Loucy (cell line): ENCODE data around the gene HLF.

Experiments used
- H2AFZ ChIP-seq: fragments of 200-600 bp; sonication (generic); 2 replicates; pipeline ENCODE4 v1.6.0; 2016; ENCODE audit warnings: antibody characterized with exemption, mild to moderate bottlenecking, low read length, moderate library complexity
- H3F3A ChIP-seq: fragments of 200-600 bp; 2 replicates; pipeline ENCODE4 v1.6.0; 2016; ENCODE audit warnings: antibody characterized with exemption, low read depth, mild to moderate bottlenecking
- H3K27me3 ChIP-seq: fragments of 200-600 bp; sonication (generic); 2 replicates; pipeline ENCODE4 v1.6.1; 2014; ENCODE audit warnings: low read length, mild to moderate bottlenecking; ENCODE audit not compliant: insufficient read depth, poor library complexity, severe bottlenecking
- H3K36me3 ChIP-seq: fragments of 200-600 bp; sonication (generic); 2 replicates; pipeline ENCODE4 v1.6.1; 2016; ENCODE audit warnings: low read length; ENCODE audit not compliant: insufficient read depth
- H3K4me1 ChIP-seq: fragments of 200-600 bp; sonication (generic); 2 replicates; pipeline ENCODE4 v1.5.1; 2014; ENCODE audit warnings: low read length, mild to moderate bottlenecking; ENCODE audit not compliant: insufficient read depth, poor library complexity, severe bottlenecking
- H3K4me2 ChIP-seq: fragments of 200-600 bp; sonication (generic); 2 replicates; pipeline ENCODE4 v1.6.0; 2014; ENCODE audit warnings: antibody characterized with exemption, low read length, low read depth, mild to moderate bottlenecking; ENCODE audit not compliant: poor library complexity, severe bottlenecking
- H3K4me3 ChIP-seq: fragments of 200-600 bp; sonication (generic); 2 replicates; pipeline ENCODE4 v1.5.1; 2014; ENCODE audit warnings: low read length, mild to moderate bottlenecking, mixed read lengths; ENCODE audit not compliant: poor library complexity, severe bottlenecking
- H3K79me2 ChIP-seq: fragments of 200-600 bp; sonication (generic); 2 replicates; pipeline ENCODE4 v1.6.1; 2014; ENCODE audit warnings: low read length; ENCODE audit not compliant: insufficient read depth
- H3K9ac ChIP-seq: fragments of 200-600 bp; sonication (generic); 2 replicates; pipeline ENCODE4 v1.6.0; 2014; ENCODE audit warnings: mild to moderate bottlenecking, low read depth, low read length, moderate library complexity; ENCODE audit not compliant: poor library complexity, severe bottlenecking
- H3K9me2 ChIP-seq: fragments of 200-600 bp; sonication (generic); replicated peaks from 2 replicates; pipeline ENCODE4 v1.6.1; 2016; ENCODE audit warnings: low read depth, low read length, mixed read lengths
- H3K9me3 ChIP-seq: fragments of 200-600 bp; sonication (generic); 2 replicates; pipeline ENCODE4 v1.6.1; 2014; ENCODE audit warnings: mild to moderate bottlenecking, antibody characterized with exemption, low read length, low read depth; ENCODE audit not compliant: insufficient read depth
- H4K20me1 ChIP-seq: fragments of 200-600 bp; sonication (generic); 2 replicates; pipeline ENCODE4 v1.6.0; 2014; ENCODE audit warnings: antibody characterized with exemption, low read length, mild to moderate bottlenecking; ENCODE audit not compliant: insufficient read depth, poor library complexity, severe bottlenecking
- CTCF ChIP-seq: fragments of 200-600 bp; sonication (generic); conservative IDR thresholded peaks from 2 replicates; pipeline ENCODE4 v1.5.1; 2014; ENCODE audit warnings: mild to moderate bottlenecking, antibody characterized with exemption, low read length
- EZH2phosphoT487 ChIP-seq: fragments of 200-600 bp; IDR thresholded peaks from 2 replicates; pipeline ENCODE4 v1.6.1; 2018; ENCODE audit warnings: antibody characterized with exemption, mild to moderate bottlenecking, moderate library complexity, borderline replicate concordance

Gene HLF

GRCh38 chr17:55335625-55336024 lies 70.9 kb downstream of the HLF start:
- Histone ChIP-seq H3K4me1 (no peaks in the 10 kb centered on the region), H3K79me2 (no peaks in the 10 kb centered on the region), H3K4me3 (no peak overlapping the region), H3K9ac (no peak overlapping the region), H4K20me1 (no peaks in the 10 kb centered on the region), H3K9me3 (no peaks in the 10 kb centered on the region), H3K9me2 (no peaks in the 10 kb centered on the region), H3K4me2 (no peak overlapping the region), H3K27me3 (no peaks in the 10 kb centered on the region), H3K36me3 (no peaks in the 10 kb centered on the region), H3F3A (no peaks in the 10 kb centered on the region), H2AFZ (no peak overlapping the region)
- no peak for TF ChIP-seq CTCF
- TF ChIP-seq EZH2phosphoT487 = no peak

DNA sequence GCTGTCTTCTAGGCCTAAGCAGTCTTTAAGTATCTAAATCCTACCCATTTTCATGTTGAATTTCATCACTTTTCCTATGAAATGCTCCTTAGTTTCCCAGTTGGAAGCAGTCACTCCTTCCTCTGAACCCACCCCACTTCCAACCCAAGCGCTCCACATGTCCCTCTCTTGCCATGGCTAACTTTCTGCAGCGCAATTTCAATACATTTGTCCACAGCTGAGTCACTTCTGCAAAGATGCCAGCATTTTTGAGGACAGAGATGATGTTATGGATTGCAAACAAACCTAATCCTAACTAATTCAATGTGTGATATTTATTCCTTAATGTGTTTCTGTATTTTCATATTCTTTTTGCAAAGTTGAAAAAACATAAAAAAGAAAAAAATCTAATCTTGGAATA lies 71.7 kb downstream of the HLF start:
- H3K9me2 ChIP-seq = no peaks in the 10 kb centered on the region
- no peak overlapping the region for H3K9ac ChIP-seq
- TF ChIP-seq EZH2phosphoT487 (no peak), CTCF (no peak)
- H3K4me3 ChIP-seq = no peak overlapping the region
- H2AFZ ChIP-seq = no peak overlapping the region
- H4K20me1 ChIP-seq = no peaks in the 10 kb centered on the region
- no peaks in the 10 kb centered on the region for H3F3A ChIP-seq
- H3K27me3 ChIP-seq = no peaks in the 10 kb centered on the region
- H3K36me3 ChIP-seq = no peaks in the 10 kb centered on the region
- no peaks in the 10 kb centered on the region for H3K9me3 ChIP-seq
- H3K79me2 ChIP-seq = no peaks in the 10 kb centered on the region
- H3K4me1 ChIP-seq = no peaks in the 10 kb centered on the region
- H3K4me2 ChIP-seq = no peak overlapping the region

DNA sequence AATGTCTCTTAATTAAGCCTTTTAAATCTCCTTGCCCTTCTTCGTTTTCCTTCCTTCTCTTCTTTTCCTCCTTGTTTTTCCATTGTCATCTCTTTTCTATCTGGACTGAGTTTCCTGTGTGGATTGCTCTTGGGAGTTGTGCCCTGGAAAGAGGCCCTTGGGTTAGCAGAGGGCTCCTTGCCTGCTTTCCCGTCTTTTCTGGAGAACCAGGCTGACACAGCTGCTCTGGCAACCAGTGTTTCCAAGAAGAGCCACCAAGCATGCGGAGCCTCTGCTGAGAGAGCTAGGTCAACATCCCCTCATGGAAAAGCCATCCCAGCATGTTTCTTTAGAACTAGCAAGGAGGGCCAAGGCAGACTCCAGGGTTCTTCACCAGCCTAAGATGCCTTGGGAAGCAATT lies 75.4 kb downstream of the HLF start:
- H3K36me3 ChIP-seq = no peaks in the 10 kb centered on the region
- no peaks in the 10 kb centered on the region for H3K9me3 ChIP-seq
- H4K20me1 ChIP-seq = no peaks in the 10 kb centered on the region
- H3K9ac ChIP-seq = no peak overlapping the region
- TF ChIP-seq CTCF (no peak), EZH2phosphoT487 (no peak)
- H3K27me3 ChIP-seq = no peaks in the 10 kb centered on the region
- H3K9me2 ChIP-seq = no peaks in the 10 kb centered on the region
- H3K79me2 ChIP-seq = no peaks in the 10 kb centered on the region
- H2AFZ ChIP-seq = no peak overlapping the region
- no peaks in the 10 kb centered on the region for H3K4me1 ChIP-seq
- H3F3A ChIP-seq = no peaks in the 10 kb centered on the region
- no peak overlapping the region for H3K4me2 ChIP-seq
- H3K4me3 ChIP-seq = no peak overlapping the region
